GM21447 (cell line): ENCODE measurements around the gene DCP1B.

Experiments used
- ATAC-seq: cut with Tn5 transposase; IDR thresholded peaks from one replicate; pipeline ENCODE4 v1.9.1; 2021; ENCODE audit not compliant: unreplicated experiment

The DCP1B gene

GRCh38 chr12:1935700-1936378, 68.4 kb downstream of the DCP1B start:
- no peak for ATAC-seq

GRCh38 chr12:1935242-1935641, 69.0 kb downstream of the DCP1B start:
- ATAC-seq, result no peak

DNA sequence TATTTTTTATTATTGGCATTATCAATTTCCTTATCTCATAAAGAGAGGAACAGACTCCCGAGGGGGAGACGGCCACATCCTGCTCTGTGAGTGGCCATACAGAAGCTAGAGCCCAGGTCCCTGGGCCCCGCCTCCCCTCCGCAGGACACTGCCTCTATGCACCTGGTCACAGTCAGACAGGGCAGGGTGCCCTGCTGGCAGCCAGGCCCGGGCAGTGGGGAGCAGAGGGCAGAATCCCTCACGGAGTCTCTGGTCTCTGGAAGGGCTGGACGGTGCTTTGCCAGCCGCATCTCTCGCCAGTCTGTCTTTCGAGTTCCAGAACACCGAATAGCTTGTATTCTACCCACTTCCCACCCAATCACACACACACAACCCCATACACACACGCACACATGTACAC, 69.4 kb downstream of the DCP1B start:
- no peak for ATAC-seq

- ATAC-seq, result peak; percentile 5
Observed at GRCh38 chr12:1934068-1934467, 70.2 kb downstream of the DCP1B start.

GRCh38 chr12:1933342-1934051, 70.8 kb downstream of the DCP1B start:
- ATAC-seq, result peak; percentile 59

GRCh38 chr12:1932264-1932777, 71.9 kb downstream of the DCP1B start:
- no peak for ATAC-seq

DNA sequence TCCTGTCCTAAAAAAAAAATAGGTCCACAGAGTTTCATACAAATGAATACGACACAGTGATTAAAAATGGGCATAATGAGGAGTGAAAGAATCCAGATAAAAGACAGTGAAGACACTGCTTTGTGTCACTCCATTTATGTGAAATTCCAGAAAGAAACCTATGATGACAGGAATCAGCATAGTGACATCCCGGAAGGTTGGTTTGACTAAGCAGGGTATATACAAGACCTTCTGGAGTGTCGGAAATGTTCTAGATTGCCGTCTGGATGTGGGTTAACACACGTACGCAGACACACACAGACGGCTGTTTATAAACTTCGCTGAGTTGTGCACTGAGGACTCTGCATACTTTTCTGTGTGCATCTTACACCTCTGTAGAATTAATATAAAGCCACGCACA, 72.6 kb downstream of the DCP1B start:
- ATAC-seq, result no peak

- ATAC-seq, result no peak
Observed at GRCh38 chr12:1930803-1931597, 73.3 kb downstream of the DCP1B start.

- no peak for ATAC-seq
Observed at GRCh38 chr12:1929985-1930802, 74.1 kb downstream of the DCP1B start.

- ATAC-seq, result no peak
Observed at GRCh38 chr12:1929241-1929984, 74.8 kb downstream of the DCP1B start.

GRCh38 chr12:1928439-1929121, 75.7 kb downstream of the DCP1B start:
- no peak for ATAC-seq

DNA sequence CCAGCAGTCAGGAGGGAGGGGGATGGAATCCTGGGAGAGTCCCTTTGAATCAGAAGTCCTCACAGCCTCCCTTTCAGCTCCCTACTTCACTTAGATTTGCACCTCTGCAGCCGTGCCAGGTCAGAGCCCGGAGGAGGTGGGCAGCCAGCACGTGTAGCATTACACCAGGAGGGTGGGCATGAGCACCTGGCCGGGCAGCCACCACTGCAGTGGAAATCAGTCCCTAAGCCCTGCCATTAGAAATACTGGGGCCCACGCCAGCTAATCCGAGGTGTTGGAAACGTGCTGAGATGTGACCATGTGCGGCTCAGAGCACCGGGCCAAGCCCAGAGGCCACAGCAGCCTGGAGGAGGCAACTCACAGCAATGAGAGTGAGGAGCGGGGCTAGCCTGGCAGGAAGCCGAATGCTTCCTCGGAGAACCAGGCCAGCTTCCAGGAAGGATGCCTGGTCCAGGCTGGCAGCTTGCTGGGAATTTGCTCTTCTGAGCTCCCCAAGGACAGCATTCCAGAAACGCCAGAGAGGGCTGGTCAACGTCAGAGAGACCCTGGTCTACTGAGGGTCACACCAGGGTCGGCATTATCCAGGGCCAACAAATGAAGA, 76.4 kb downstream of the DCP1B start:
- no peak for ATAC-seq

DNA sequence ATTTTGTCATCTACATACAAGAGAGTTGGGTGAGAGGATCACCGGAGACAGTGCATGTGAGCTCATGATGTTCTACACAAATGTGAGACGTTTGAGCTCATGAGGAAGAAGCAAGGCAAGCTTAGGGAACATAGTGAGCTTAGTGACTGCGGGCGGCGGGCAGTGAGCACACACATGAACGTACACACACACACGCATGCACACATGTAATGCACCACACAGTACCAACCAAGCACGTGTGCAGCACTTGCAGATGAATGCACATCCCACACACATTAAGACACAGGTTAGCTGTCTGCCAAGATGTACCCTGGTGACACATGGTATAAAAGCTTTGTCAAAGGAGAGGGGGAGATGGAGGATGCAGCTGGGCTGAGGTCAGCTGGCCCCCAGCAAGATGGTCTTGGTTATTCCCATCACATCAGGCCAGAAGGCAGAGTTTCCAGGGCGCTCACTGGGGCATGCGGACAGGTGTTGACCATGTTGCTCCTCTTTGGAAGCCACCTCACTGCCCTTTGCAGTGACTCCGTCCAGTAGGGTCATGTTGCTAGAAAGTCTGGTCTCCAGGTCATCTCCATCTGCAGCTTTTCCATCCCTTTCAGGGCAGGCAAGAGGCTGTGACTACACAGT, 77.1 kb downstream of the DCP1B start:
- ATAC-seq, result no peak

- ATAC-seq, result no peak
Observed at GRCh38 chr12:1926251-1926657, 78.0 kb downstream of the DCP1B start.

- ATAC-seq, result no peak
Observed at GRCh38 chr12:1925684-1926006, 78.6 kb downstream of the DCP1B start.

DNA sequence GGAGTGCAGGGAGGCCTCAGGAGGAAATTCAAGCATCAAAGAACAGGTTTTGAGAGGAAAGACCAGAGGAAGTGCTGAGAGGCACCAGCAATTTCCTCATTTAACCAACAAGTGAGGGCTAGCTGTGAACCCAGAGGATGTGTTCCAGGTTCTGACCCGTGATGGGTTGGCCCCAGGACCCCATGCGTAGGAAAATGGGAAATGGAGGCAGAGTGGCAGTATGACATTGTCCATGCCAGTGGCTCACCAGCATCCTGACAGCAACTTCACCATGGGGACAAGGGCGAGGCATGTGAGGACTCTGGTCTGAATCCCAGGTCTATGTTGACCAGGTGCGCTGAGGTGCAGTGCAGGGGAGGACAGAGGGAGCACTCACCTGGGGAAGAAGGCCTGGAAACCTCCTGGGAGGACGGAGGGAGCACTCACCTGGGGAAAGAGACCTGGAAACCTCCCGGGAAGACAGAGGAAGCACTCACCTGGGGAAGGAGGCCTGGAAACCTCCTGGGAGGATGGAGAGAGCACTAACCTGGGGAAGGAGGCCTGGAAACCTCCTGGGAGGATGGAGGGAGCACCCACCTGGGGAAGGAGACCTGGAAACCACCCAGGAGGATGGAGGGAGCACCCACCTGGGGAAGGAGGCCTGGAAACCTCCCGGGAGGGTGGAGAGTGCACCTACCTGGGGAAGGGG, 79.1 kb downstream of the DCP1B start:
- no peak for ATAC-seq

GRCh38 chr12:1922985-1923384, 81.3 kb downstream of the DCP1B start:
- no peak for ATAC-seq

- no peak for ATAC-seq
Observed at GRCh38 chr12:1922075-1922709, 82.1 kb downstream of the DCP1B start.
